K562 (cell line): ENCODE measurements around the gene KIAA0825. TPM values are rescaled to one million over a fixed set of nuclear protein-coding genes. Genes with fewer than 3 reads are reported as not detected.

ENCODE experiments used
- ATAC-seq: fragments of 200-7000 bp; cut with Tn5 transposase; 3 replicates; pipeline ENCODE4 v1.9.1; 2020; ENCODE audit warnings: moderate library complexity
- BruUV-seq: library from RNA; stranded (reverse); fragments of 400-500 nt; replicated peaks from 2 replicates; lab custom pipeline; 2021; lab: Mats Ljungman, UMichigan
- CTCF ChIA-PET: fragments of 300-600 bp; formaldehyde crosslinking; extraction: SDS; loops from one replicate; lab custom pipeline; 2021; ENCODE audit warnings: low intra/inter-chr PET ratio; lab: Yijun Ruan, JAX
- POLR2A ChIA-PET: fragments of 300-600, 350-650 bp; sonication (Branson Sonifier 250); formaldehyde crosslinking; extraction: SDS; loops from one replicate; lab custom pipeline; 2021; ENCODE audit warnings: antibody characterized with exemption, inconsistent platforms; lab: Yijun Ruan, JAX
- DNase-seq, 4 experiments: peaks; one replicate each; pipeline versions ENCODE4 v3.0.0 to v3.0.0-alpha.2; 2011 to 2018; ENCODE audit warnings: low spot score in 3 of 4, mixed read lengths in 3 of 4; ENCODE audit errors: extremely low read depth in 1 of 4
- FAIRE-seq: peaks from 2 replicates; lab custom pipeline; 2011; peaks lifted over from hg19 to GRCh38; lab: Jason Lieb, UNC
- H2AFZ ChIP-seq: 2 replicates; pipeline ENCODE4 v1.6.0; 2011; ENCODE audit warnings: low read depth, low read length, control low read depth, inconsistent platforms
- H3K27ac ChIP-seq: fragments of 200-600 bp; 3 replicates; pipeline ENCODE4 v1.8.0; 2011; ENCODE audit warnings: low read depth, mild to moderate bottlenecking, control low read depth, inconsistent platforms, low read length, moderate library complexity, mixed read lengths; ENCODE audit errors: extremely low read depth
- H3K27me3 ChIP-seq, 2 experiments: fragments of 300-600 bp in 1 of 2; 2 replicates in 1 of 2; 3 replicates in 1 of 2; pipeline versions ENCODE4 v1.6.0 to v1.8.0; 2011; ENCODE audit warnings: inconsistent platforms in 2 of 2, low read length in 2 of 2, mild to moderate bottlenecking in 1 of 2, mixed read lengths in 1 of 2, moderate library complexity in 1 of 2; ENCODE audit not compliant: control insufficient read depth in 2 of 2, insufficient read depth in 2 of 2
- H3K36me3 ChIP-seq: fragments of 300-600 bp; 3 replicates; pipeline ENCODE4 v1.8.0; 2011; ENCODE audit warnings: mild to moderate bottlenecking, low read length, inconsistent platforms; ENCODE audit not compliant: control insufficient read depth, insufficient read depth
- H3K4me1 ChIP-seq, 2 experiments: fragments of 200-600 bp in 1 of 2; replicated peaks in 1 of 2; 2 replicates in 1 of 2; 3 replicates in 1 of 2; pipeline versions ENCODE4 v1.5.1 to v1.8.0; 2011; ENCODE audit warnings: inconsistent platforms in 2 of 2, low read length in 2 of 2, mild to moderate bottlenecking in 1 of 2, mixed read lengths in 1 of 2, moderate library complexity in 1 of 2; ENCODE audit not compliant: control insufficient read depth in 2 of 2, insufficient read depth in 2 of 2
- H3K4me2 ChIP-seq: 2 replicates; pipeline ENCODE4 v1.6.1; 2011; ENCODE audit warnings: low read length, control low read depth, inconsistent platforms, mixed read lengths; ENCODE audit not compliant: insufficient read depth
- H3K4me3 ChIP-seq: fragments of 200-600 bp; sonication (generic), shearing (Covaris generic); 2 replicates; pipeline ENCODE4 v1.5.1; 2016; ENCODE audit warnings: control low read depth, inconsistent platforms
- H3K79me2 ChIP-seq: fragments of 200-600 bp; 3 replicates; pipeline ENCODE4 v1.8.0; 2011; ENCODE audit warnings: low read length, inconsistent platforms; ENCODE audit not compliant: control insufficient read depth, insufficient read depth
- H3K9ac ChIP-seq, 2 experiments: 2 replicates each; pipeline versions ENCODE4 v1.6.0 to v1.6.1; 2011; ENCODE audit warnings: low read depth in 2 of 2, low read length in 2 of 2, control low read depth in 1 of 2, inconsistent platforms in 1 of 2, mild to moderate bottlenecking in 1 of 2, mixed read lengths in 1 of 2; ENCODE audit not compliant: insufficient read depth in 1 of 2
- H3K9me1 ChIP-seq: one replicate; pipeline ENCODE4 v1.6.0; 2011; ENCODE audit warnings: inconsistent platforms, mild to moderate bottlenecking, low read length, moderate library complexity; ENCODE audit not compliant: control insufficient read depth, insufficient read depth
- H3K9me3 ChIP-seq: replicated peaks from 2 replicates; pipeline ENCODE4 v1.5.1; 2011; ENCODE audit warnings: low read depth, low read length, inconsistent platforms; ENCODE audit not compliant: control insufficient read depth, insufficient read depth
- H4K20me1 ChIP-seq: replicated peaks from 2 replicates; pipeline ENCODE4 v1.6.1; 2011; ENCODE audit warnings: low read length, inconsistent platforms, mixed read lengths; ENCODE audit not compliant: control insufficient read depth, insufficient read depth
- CBFB ChIP-seq: sonication (generic); formaldehyde crosslinking; IDR thresholded peaks from 2 replicates; pipeline ENCODE4 v1.4.0; 2020; ENCODE audit warnings: mild to moderate bottlenecking, missing genetic modification reagents
- KLF6 ChIP-seq: fragments of 250-450 bp; sonication (Bioruptor Pico); IDR thresholded peaks from 2 replicates; pipeline ENCODE4 v1.4.0; 2020; ENCODE audit warnings: mild to moderate bottlenecking, moderate library complexity, borderline replicate concordance
- ZNF583 ChIP-seq: fragments of 250-450 bp; sonication (Bioruptor Pico); IDR thresholded peaks from 2 replicates; pipeline ENCODE4 v1.4.0; 2020
- WGBS: fragments of 100-300 bp; shearing (Covaris generic); methylation state at CpG from one replicate; pipeline ENCODE4 v1.1.6; 2016; ENCODE audit warnings: low coverage, mixed read lengths; ENCODE audit not compliant: insufficient coverage; ENCODE audit errors: missing lambda C conversion rate; 5-methylcytosine and 5-hydroxymethylcytosine counted together
- in situ Hi-C: fragments of 300-500 bp; cut with MboI; formaldehyde crosslinking; loops from 4 replicates; pipeline ENCODE4 v1.15.0; 2018; ENCODE audit warnings: inconsistent platforms, mixed read lengths
- intact Hi-C: fragments of 100-400 bp; cut with micrococcal nuclease; formaldehyde crosslinking; loops from 2 replicates; pipeline ENCODE4 v1.14.2; 2022
- polyA plus RNA-seq, 8 experiments: library from polyadenylated mRNA; depleted of rRNA in 4 of 8; stranded (reverse) in 5 of 8; unstranded in 3 of 8; fragments of >200 nt; fragmentation: Nextera tagmentation in 2 of 8; fragmentation: Illumina TruSeq in 1 of 8; extraction: Ambion mirVana in 2 of 8; extraction: Trizol in 1 of 8; gene quantifications; 2 replicates each; pipeline versions ENCODE4 v1.2.1 to v1.2.3, GENCODE V29; 2011 to 2014; ENCODE audit warnings: inconsistent platforms in 1 of 8, missing spikeins in 1 of 8
- total RNA-seq, 7 experiments: library from RNA; depleted of rRNA in 6 of 7; stranded (reverse); fragments of >200 nt in 6 of 7; fragmentation: Illumina TruSeq in 2 of 7; extraction: Trizol in 2 of 7; gene quantifications; 2 replicates each; pipeline versions ENCODE4 v1.2.1 to v1.2.3, GENCODE V29; 2011 to 2021; ENCODE audit warnings: low replicate concordance in 1 of 7
- TF ChIP-seq, protein P1 (sequence below): fragments of 450-650 bp; IDR thresholded peaks from 2 replicates; pipeline ENCODE4 v1.6.1; 2018; ENCODE audit not compliant: partially characterized antibody

The KIAA0825 gene
- total and polyA plus RNA-seq, 9 of the 15 experiments (the other 6 are each of a cell fraction or from before 2014, with no cell fraction given) = 0.05 to 0.36 (median 0.16) TPM; not detected in 1

GRCh38 chr5:94347130-94347529, 271.3 kb downstream of the KIAA0825 start:
- FAIRE-seq = no peak
- POLR2A ChIA-PET = no interaction called here

More at GRCh38 chr5:94347130-94347529, 271.3 kb downstream of the KIAA0825 start:
- no TSS peak for BruUV-seq
- no peak overlapping the region for H3K4me2 ChIP-seq
- H3K27me3 ChIP-seq = no peaks in the 10 kb centered on the region
- CTCF ChIA-PET = no interaction called here
- in situ Hi-C loops = no loop called here
- no peaks in the 10 kb centered on the region for H3K9me1 ChIP-seq
- no peaks in the 10 kb centered on the region for H4K20me1 ChIP-seq
- ATAC-seq (no peak), DNase-seq (no peak)
- no peaks in the 10 kb centered on the region for H3K36me3 ChIP-seq
- H2AFZ ChIP-seq = no peak overlapping the region
- intact Hi-C loops = no loop called here
- no peaks in the 10 kb centered on the region for H3K9me3 ChIP-seq
- H3K4me3 ChIP-seq = no peak overlapping the region
- no peaks in the 10 kb centered on the region for H3K4me1 ChIP-seq
- 3% methylated on average over 8 of the region's 8 CpGs for WGBS
- H3K9ac ChIP-seq = no peak overlapping the region
- H3K27ac ChIP-seq = no peak overlapping the region
- TF ChIP-seq KLF6 (CRISPR knock-in tag) (no peak), CBFB (CRISPR knock-in tag) (no peak), ZNF583 (no peak)
- TF ChIP-seq, protein P1, sequence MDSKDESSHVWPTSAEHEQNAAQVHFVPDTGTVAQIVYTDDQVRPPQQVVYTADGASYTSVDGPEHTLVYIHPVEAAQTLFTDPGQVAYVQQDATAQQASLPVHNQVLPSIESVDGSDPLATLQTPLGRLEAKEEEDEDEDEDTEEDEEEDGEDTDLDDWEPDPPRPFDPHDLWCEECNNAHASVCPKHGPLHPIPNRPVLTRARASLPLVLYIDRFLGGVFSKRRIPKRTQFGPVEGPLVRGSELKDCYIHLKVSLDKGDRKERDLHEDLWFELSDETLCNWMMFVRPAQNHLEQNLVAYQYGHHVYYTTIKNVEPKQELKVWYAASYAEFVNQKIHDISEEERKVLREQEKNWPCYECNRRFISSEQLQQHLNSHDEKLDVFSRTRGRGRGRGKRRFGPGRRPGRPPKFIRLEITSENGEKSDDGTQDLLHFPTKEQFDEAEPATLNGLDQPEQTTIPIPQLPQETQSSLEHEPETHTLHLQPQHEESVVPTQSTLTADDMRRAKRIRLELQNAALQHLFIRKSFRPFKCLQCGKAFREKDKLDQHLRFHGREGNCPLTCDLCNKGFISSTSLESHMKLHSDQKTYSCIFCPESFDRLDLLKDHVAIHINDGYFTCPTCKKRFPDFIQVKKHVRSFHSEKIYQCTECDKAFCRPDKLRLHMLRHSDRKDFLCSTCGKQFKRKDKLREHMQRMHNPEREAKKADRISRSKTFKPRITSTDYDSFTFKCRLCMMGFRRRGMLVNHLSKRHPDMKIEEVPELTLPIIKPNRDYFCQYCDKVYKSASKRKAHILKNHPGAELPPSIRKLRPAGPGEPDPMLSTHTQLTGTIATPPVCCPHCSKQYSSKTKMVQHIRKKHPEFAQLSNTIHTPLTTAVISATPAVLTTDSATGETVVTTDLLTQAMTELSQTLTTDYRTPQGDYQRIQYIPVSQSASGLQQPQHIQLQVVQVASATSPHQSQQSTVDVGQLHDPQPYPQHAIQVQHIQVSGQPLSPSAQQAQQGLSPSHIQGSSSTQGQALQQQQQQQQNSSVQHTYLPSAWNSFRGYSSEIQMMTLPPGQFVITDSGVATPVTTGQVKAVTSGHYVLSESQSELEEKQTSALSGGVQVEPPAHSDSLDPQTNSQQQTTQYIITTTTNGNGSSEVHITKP = no peak
- no peaks in the 10 kb centered on the region for H3K79me2 ChIP-seq
